ENCODE data around the gene ZNRD2.

The ZNRD2 gene

DNA sequence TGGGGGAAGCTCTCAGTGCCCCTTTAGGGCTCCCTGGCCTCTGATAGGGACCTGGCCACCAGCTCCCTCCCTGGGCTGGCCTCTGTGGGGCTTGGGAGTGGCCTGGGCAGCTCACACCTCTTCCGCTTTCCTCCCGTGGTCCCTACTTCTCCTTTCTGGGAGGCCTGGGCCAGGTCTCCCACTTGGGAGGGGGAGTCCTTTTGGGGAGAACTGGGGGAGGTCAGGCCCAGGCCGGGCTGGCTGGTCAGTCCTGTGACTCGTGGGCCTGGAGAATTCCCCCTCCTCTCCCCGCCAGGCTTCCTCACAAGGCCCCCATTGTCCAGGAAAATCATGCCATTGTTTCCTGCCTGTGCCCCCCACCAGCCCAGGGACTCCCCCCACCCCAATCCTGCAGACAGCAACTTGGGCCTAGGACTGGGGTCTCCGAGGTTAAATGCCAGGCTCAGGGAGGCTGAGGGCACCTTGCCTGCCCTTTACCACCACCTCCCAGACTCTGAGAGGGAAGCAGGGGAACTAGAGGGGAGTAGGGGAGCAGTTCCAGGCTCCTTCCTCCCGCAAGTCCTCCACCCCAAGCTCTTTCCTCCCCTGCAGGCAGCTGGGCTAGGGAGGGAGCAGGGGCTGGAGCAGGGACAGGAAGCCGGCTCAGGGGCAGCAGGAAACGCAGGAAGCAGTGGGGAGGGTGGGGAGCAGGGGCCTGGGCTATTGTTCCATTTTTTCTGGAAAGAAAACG lies 40.9 kb downstream of the ZNRD2 start:
- no peak for DNase-seq (ENCODE audit: low read depth)

GRCh38 chr11:65611758-65612603 lies 41.7 kb downstream of the ZNRD2 start:
- no peak for DNase-seq (ENCODE audit: low read depth)

GRCh38 chr11:65612691-65613090 lies 42.4 kb downstream of the ZNRD2 start:
- no peak for DNase-seq (ENCODE audit: low read depth)

- no peak for DNase-seq (ENCODE audit: low read depth)
These were observed 43.0 kb downstream of the ZNRD2 start for GRCh38 chr11:65613091-65613928.

- peak; percentile 100 for DNase-seq (ENCODE audit: low read depth)
These were observed 45.1 kb downstream of the ZNRD2 start, which contains the start of gene PCNX3 for GRCh38 chr11:65615229-65615949. Gene PCNX3 (plus strand): TSS chr11:65615776. CDS start chr11:65616312, 536 bp downstream.

DNA sequence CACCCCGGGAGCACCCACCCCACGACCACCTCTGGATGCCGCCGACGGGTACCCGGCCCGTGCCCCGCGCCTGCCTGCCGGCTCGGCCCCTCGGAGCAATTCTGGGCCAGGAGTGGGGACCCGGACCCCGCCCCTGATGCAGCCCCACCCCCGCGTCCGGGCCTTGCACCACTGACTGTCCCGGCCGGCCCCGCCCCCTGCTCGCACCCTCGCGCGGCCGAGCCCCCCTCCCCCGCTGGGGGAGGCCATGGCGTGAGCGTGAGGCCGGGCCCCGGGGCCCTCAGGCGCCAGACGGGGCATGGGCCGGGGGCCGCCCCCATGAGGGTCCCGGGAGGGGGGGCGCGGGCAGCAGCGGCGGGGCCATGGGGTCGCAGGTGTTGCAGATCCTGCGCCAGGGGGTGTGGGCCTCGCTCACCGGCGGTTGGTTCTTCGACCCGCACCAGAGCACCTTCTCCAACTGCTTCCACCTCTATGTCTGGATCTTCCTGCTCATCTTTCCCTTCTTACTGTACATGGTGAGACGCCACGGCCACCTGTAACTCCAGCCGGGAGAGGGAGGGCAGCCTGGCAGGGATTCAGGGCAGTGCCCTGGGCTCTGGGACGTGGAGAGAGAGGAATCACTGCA lies 45.8 kb downstream of the ZNRD2 start:
- no peak for DNase-seq (ENCODE audit: low read depth)

- DNase-seq (ENCODE audit: low read depth), result no peak
These were observed 46.3 kb downstream of the ZNRD2 start for GRCh38 chr11:65616575-65617001.

- DNase-seq (ENCODE audit: low read depth), result no peak
These were observed 47.0 kb downstream of the ZNRD2 start for GRCh38 chr11:65617136-65617850.

- DNase-seq (ENCODE audit: low read depth), result no peak
These were observed 47.9 kb downstream of the ZNRD2 start for GRCh38 chr11:65617990-65618751.

- DNase-seq (ENCODE audit: low read depth), result no peak
These were observed 48.5 kb downstream of the ZNRD2 start for GRCh38 chr11:65618763-65619162.

GRCh38 chr11:65619281-65619928 lies 49.1 kb downstream of the ZNRD2 start:
- DNase-seq (ENCODE audit: low read depth), result no peak

DNA sequence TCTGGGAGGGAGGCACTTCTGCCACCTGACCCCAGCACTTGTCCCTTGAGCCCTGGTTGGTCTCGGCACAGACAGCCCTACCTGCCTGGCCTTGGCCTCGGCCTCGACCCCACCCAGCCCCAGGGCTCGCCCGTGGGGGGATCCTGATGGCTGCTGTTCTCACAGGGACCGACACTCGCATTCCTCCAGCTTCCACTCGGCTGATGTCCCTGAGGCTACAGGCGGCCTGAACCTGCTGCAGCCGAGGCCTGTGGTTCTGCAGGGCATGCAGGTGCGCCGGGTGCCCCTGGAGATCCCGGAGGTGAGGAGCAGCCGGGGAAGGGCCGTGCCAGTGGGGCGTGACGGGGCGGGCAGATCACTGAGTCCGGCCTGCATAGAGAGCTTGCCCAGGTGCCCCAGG lies 50.4 kb downstream of the ZNRD2 start:
- DNase-seq (ENCODE audit: low read depth), result no peak

GRCh38 chr11:65621460-65621859 lies 51.2 kb downstream of the ZNRD2 start:
- DNase-seq (ENCODE audit: low read depth), result no peak
